CD4-positive, alpha-beta T cell treated with Interleukin-2 at 100 ng/mL for 4 hours (primary cell): ENCODE measurements around the gene MAML3.
A peak's percentile ranks its signal among the peaks of the same experiment; 100 is the strongest.

Source experiments
- DNase-seq: peaks from one replicate; pipeline ENCODE4 v3.0.0-alpha.2; 2020; ENCODE audit warnings: low spot score

MAML3 gene

GRCh38 chr4:139899346-139899745 lies 254.6 kb downstream of the MAML3 start:
- DNase-seq: no peak

- DNase-seq: no peak
Measured at GRCh38 chr4:139898293-139898692, 255.7 kb downstream of the MAML3 start.

GRCh38 chr4:139896091-139896604 lies 257.8 kb downstream of the MAML3 start:
- no peak for DNase-seq

- no peak for DNase-seq
Measured at GRCh38 chr4:139893801-139894200, 260.2 kb downstream of the MAML3 start.

- DNase-seq: no peak
Measured at GRCh38 chr4:139892973-139893736, 260.8 kb downstream of the MAML3 start.

GRCh38 chr4:139890816-139891215 lies 263.2 kb downstream of the MAML3 start:
- DNase-seq: no peak

GRCh38 chr4:139889901-139890300 lies 264.1 kb downstream of the MAML3 start:
- DNase-seq: no peak

GRCh38 chr4:139889264-139889663 lies 264.7 kb downstream of the MAML3 start:
- DNase-seq: no peak

- no peak for DNase-seq
Measured at GRCh38 chr4:139887962-139888735, 265.8 kb downstream of the MAML3 start.

GRCh38 chr4:139887376-139887802 lies 266.6 kb downstream of the MAML3 start:
- no peak for DNase-seq

GRCh38 chr4:139886798-139887197 lies 267.2 kb downstream of the MAML3 start:
- no peak for DNase-seq

- no peak for DNase-seq
Measured at GRCh38 chr4:139884438-139884837, 269.5 kb downstream of the MAML3 start.

GRCh38 chr4:139880841-139881240 lies 273.1 kb downstream of the MAML3 start:
- DNase-seq: no peak

GRCh38 chr4:139878050-139878449 lies 275.9 kb downstream of the MAML3 start:
- no peak for DNase-seq

GRCh38 chr4:139876337-139876941 lies 277.5 kb downstream of the MAML3 start:
- no peak for DNase-seq

GRCh38 chr4:139875411-139875825 lies 278.6 kb downstream of the MAML3 start:
- DNase-seq: no peak

GRCh38 chr4:139873111-139873860 lies 280.7 kb downstream of the MAML3 start:
- no peak for DNase-seq

- peak; percentile 4 for DNase-seq
Measured at GRCh38 chr4:139872274-139872673, 281.7 kb downstream of the MAML3 start.

GRCh38 chr4:139869810-139870209 lies 284.2 kb downstream of the MAML3 start:
- no peak for DNase-seq

GRCh38 chr4:139866276-139866962 lies 287.6 kb downstream of the MAML3 start:
- no peak for DNase-seq

- DNase-seq: no peak
Measured at GRCh38 chr4:139865537-139865936, 288.4 kb downstream of the MAML3 start.
